GM13977 (cell line): ENCODE measurements around the gene SLC22A31.

Experiments
- DNase-seq: peaks from one replicate; pipeline ENCODE4 v3.0.0; 2012; ENCODE audit warnings: low spot score
- in situ Hi-C: fragments of 300-500 bp; cut with MboI; formaldehyde crosslinking; loops from one replicate; pipeline ENCODE4 v1.12.0; 2022; ENCODE audit warnings: low sequenced_read_pairs, low pct_unique_long_range_greater_than_20kb, mixed read lengths, inconsistent platforms; ENCODE audit not compliant: unreplicated experiment
- TF ChIP-seq, protein P1 (sequence below): IDR thresholded peaks from 2 replicates; pipeline ENCODE4 v1.5.1; 2012; ENCODE audit warnings: mild to moderate bottlenecking, control low read depth; ENCODE audit not compliant: insufficient read depth; ENCODE audit errors: extremely low read depth, missing control alignments

SLC22A31 gene

DNA sequence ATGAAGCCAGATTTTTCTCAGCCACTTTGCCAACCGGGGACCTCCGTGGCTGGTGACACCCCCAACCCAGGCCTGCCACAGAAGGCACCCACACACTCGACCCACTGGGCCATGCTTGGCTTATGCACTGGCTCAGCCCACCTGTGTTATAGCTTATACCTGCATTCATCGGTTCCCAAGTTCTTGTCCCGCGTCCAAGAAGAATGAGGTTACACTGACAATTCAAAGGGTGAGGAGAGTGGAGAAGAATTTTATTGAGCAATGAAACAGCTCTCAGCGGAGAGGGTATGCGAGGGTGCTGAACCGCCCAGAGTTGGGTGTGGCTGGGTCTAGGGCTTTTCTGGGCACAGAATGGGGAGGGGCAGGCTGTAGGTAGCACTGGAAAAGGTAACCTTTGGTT lies 51.0 kb downstream of the SLC22A31 start:
- in situ Hi-C loops: no loop called here

DNA sequence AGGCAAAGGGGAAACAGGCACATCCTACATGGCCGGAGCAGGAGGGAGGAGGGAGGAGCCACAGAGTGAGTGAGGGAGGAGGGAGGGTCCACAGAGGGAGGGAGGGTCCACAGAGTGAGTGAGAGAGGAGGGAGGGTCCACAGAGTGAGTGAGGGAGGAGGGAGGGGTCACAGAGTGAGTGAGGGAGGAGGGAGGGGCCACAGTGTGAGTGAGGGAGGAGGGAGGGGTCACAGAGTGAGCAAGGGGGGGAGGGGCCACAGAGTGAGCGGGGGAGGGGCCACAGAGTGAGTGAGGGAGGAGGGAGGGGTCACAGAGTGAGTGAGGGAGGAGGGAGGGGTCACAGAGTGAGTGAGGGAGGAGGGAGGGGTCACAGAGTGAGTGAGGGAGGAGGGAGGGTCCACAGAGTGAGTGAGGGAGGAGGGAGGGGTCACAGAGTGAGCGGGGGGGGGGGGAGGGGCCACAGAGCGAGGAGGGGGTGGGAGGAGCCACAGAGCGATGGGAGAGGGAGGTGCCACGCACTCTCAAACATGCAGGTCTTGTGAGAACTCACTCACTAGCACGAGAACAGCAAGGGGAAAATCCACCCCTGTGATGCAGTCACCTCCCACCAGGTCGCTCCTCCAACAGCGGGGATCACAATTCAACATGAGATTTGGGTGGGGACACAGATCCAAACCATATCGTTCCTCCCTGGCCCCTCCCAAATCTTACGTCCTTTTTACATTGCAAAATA lies 53.1 kb downstream of the SLC22A31 start:
- in situ Hi-C loops: no loop called here
- DNase-seq: no peak

More for the DNA sequence above, 51.0 kb downstream of the SLC22A31 start:
- DNase-seq: no peak
- TF ChIP-seq, protein P1, sequence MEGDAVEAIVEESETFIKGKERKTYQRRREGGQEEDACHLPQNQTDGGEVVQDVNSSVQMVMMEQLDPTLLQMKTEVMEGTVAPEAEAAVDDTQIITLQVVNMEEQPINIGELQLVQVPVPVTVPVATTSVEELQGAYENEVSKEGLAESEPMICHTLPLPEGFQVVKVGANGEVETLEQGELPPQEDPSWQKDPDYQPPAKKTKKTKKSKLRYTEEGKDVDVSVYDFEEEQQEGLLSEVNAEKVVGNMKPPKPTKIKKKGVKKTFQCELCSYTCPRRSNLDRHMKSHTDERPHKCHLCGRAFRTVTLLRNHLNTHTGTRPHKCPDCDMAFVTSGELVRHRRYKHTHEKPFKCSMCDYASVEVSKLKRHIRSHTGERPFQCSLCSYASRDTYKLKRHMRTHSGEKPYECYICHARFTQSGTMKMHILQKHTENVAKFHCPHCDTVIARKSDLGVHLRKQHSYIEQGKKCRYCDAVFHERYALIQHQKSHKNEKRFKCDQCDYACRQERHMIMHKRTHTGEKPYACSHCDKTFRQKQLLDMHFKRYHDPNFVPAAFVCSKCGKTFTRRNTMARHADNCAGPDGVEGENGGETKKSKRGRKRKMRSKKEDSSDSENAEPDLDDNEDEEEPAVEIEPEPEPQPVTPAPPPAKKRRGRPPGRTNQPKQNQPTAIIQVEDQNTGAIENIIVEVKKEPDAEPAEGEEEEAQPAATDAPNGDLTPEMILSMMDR: no peak

DNA sequence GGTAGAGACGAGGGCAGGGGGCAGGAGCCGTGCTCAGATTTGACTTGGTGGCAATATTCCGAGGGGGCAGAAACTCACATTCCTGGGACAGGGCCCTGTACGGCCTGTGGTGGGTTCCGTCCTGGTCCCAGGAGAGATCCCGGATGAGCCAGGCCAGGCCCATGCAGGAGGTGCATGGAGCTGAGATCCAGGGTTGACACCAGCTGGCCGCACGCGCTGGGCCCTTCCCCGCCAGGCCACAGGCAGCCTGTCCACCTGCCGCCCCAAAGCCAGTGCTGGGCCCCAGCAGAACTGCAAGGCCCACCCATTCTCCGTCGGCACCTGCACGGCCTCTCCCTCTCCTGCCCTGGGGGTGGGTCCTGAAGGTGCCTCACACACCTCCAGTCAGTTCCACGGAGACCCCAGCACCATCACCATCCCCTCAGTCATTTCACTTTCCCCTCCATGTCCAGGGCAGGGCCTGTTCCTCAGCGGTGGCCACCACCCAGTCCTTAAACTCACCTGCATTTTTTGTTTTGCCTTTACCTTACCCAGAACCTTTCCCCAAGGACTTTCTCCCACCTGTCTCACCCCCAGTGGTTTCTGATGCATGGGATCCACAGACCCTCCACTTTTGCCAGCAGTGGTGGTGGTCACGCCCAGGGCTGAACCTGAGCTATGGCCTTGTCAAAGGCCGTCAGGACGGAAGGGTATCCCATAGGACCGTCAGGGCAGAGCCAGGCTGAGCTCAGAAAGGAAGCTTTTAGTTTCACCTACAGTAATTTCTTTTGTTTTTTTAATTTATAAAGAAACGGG lies 53.9 kb downstream of the SLC22A31 start:
- TF ChIP-seq, protein P1: no peak
- no peak for DNase-seq
- in situ Hi-C loops: no loop called here

More for the DNA sequence above, 53.1 kb downstream of the SLC22A31 start:
- TF ChIP-seq, protein P1: no peak
